HepG2 (cell line): ENCODE data around the gene APBA3. TPM values are rescaled to one million over a fixed set of nuclear protein-coding genes. Genes with fewer than 3 reads are reported as not detected.
A peak's percentile ranks its signal among the peaks of the same experiment; 100 is the strongest.

Experiments
- ATF2 ChIP-seq: sonication (generic); formaldehyde crosslinking; IDR thresholded peaks from 2 replicates; pipeline ENCODE4 v1.4.0; 2020; ENCODE audit warnings: missing genetic modification reagents
- CCDC6 ChIP-seq: sonication (generic); formaldehyde crosslinking; IDR thresholded peaks from 2 replicates; pipeline ENCODE4 v1.8.1; 2022; ENCODE audit warnings: mild to moderate bottlenecking, missing genetic modification reagents, moderate library complexity
- CREM ChIP-seq, 2 experiments: sonication (generic) in 1 of 2; formaldehyde crosslinking in 1 of 2; IDR thresholded peaks; 2 replicates each; pipeline versions ENCODE4 v1.4.0 to v1.6.1; 2016 to 2020; ENCODE audit warnings: antibody characterized with exemption in 1 of 2, mild to moderate bottlenecking in 1 of 2, missing genetic modification reagents in 1 of 2
- EZH2 ChIP-seq: conservative IDR thresholded peaks from 2 replicates; pipeline ENCODE4 v1.6.1; 2012; ENCODE audit warnings: mild to moderate bottlenecking, low read depth, low read length, moderate library complexity
- FOXO4 ChIP-seq: sonication (generic); formaldehyde crosslinking; conservative IDR thresholded peaks from 2 replicates; pipeline ENCODE4 v1.8.1; 2023; ENCODE audit warnings: missing genetic modification reagents
- GABPB1 ChIP-seq: IDR thresholded peaks from 2 replicates; pipeline ENCODE4 v1.6.1; 2016; ENCODE audit warnings: mild to moderate bottlenecking, missing genetic modification reagents, moderate library complexity, missing compliant biosample characterization
- MTF1 ChIP-seq: sonication (generic); formaldehyde crosslinking; IDR thresholded peaks from 2 replicates; pipeline ENCODE4 v1.5.0; 2020; ENCODE audit warnings: missing genetic modification reagents
- NR2F1 ChIP-seq, 2 experiments: fragments of 450-650 bp in 1 of 2; formaldehyde crosslinking in 1 of 2; IDR thresholded peaks; 2 replicates each; pipeline versions ENCODE4 v1.5.0 to v1.6.1; 2016 to 2020; ENCODE audit warnings: mild to moderate bottlenecking in 1 of 2, missing compliant biosample characterization in 1 of 2, missing genetic modification reagents in 1 of 2, moderate library complexity in 1 of 2
- PBX3 ChIP-seq: sonication (generic); formaldehyde crosslinking; IDR thresholded peaks from 2 replicates; pipeline ENCODE4 v1.8.1; 2023; ENCODE audit warnings: missing genetic modification reagents, inconsistent platforms, borderline replicate concordance
- RNF2 ChIP-seq: fragments of 450-650 bp; conservative IDR thresholded peaks from 2 replicates; pipeline ENCODE4 v1.6.1; 2016; ENCODE audit warnings: low read depth
- THAP11 ChIP-seq: IDR thresholded peaks from 2 replicates; pipeline ENCODE4 v1.6.1; 2016; ENCODE audit warnings: missing biosample characterization, missing genetic modification reagents
- ZNF746 ChIP-seq: sonication (generic); formaldehyde crosslinking; IDR thresholded peaks from 2 replicates; pipeline ENCODE4 v1.8.0; 2022; ENCODE audit warnings: mild to moderate bottlenecking, missing genetic modification reagents
- ZNF792 ChIP-seq: IDR thresholded peaks from 2 replicates; pipeline ENCODE4 v1.6.1; 2016
- polyA plus RNA-seq, 8 experiments: library from polyadenylated mRNA; depleted of rRNA in 3 of 8; stranded (reverse) in 7 of 8; unstranded in 1 of 8; fragments of >200 nt; fragmentation: Illumina TruSeq in 4 of 8; extraction: Trizol in 4 of 8; gene quantifications; 2 replicates each; pipeline versions ENCODE4 v1.2.1 to v1.2.3, GENCODE V29; 2011 to 2016; ENCODE audit warnings: low read depth in 4 of 8, missing spikeins in 1 of 8, mixed read lengths in 1 of 8; ENCODE audit not compliant: insufficient read depth in 1 of 8
- total RNA-seq, 5 experiments: library from RNA; depleted of rRNA; stranded (reverse); fragments of >200 nt; fragmentation: Illumina TruSeq; extraction: Trizol; gene quantifications; 2 replicates each; pipeline ENCODE4 v1.2.3, GENCODE V29; 2016; ENCODE audit warnings: low read depth in 1 of 5
- TF ChIP-seq, protein P1 (sequence below): sonication (generic); formaldehyde crosslinking; IDR thresholded peaks from 2 replicates; pipeline ENCODE4 v1.4.0; 2020; ENCODE audit warnings: missing genetic modification reagents, borderline replicate concordance

The APBA3 gene
- total and polyA plus RNA-seq, 2 of the 13 experiments (the other 11 are each of a cell fraction or from before 2014, with no cell fraction given) = 14.2 to 14.3 TPM

- no peak for TF ChIP-seq FOXO4
- no peak; the same call in 1 of the 2 replicates for TF ChIP-seq ZNF792 (CRISPR knock-in tag)
- TF ChIP-seq MTF1 (CRISPR knock-in tag) = no peak
- no peak for TF ChIP-seq PBX3 (CRISPR knock-in tag)
- TF ChIP-seq CCDC6 (CRISPR knock-in tag) = no peak
- no peak for TF ChIP-seq EZH2
- TF ChIP-seq RNF2 = 0 out of 2 replicates have a peak, but pooled peaks have one; percentile 47
- peak; percentile 95 for TF ChIP-seq GABPB1 (CRISPR knock-in tag)
- TF ChIP-seq CREM (IDR thresholded peaks at IDR 0.05) = peak; percentile 97
- TF ChIP-seq CREM (CRISPR knock-in tag; IDR thresholded peaks at IDR 0.05) = no peak
- TF ChIP-seq ZNF746 (CRISPR knock-in tag) = no peak
- peak; percentile 89 for TF ChIP-seq ATF2
- TF ChIP-seq, protein P1, sequence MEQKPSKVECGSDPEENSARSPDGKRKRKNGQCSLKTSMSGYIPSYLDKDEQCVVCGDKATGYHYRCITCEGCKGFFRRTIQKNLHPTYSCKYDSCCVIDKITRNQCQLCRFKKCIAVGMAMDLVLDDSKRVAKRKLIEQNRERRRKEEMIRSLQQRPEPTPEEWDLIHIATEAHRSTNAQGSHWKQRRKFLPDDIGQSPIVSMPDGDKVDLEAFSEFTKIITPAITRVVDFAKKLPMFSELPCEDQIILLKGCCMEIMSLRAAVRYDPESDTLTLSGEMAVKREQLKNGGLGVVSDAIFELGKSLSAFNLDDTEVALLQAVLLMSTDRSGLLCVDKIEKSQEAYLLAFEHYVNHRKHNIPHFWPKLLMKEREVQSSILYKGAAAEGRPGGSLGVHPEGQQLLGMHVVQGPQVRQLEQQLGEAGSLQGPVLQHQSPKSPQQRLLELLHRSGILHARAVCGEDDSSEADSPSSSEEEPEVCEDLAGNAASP (CRISPR knock-in tag) = no peak
- TF ChIP-seq NR2F1 (CRISPR knock-in tag; IDR thresholded peaks at IDR 0.05) = no peak; a peak in 1 of 4 replicates
- peak; percentile 97 for TF ChIP-seq THAP11 (CRISPR knock-in tag)
Observed at GRCh38 chr19:3762501-3763459, 1.3 kb upstream of the APBA3 start, which contains the start of gene MRPL54 (continued).
